ENCODE measurements around the gene KIAA1671.

KIAA1671 gene

DNA sequence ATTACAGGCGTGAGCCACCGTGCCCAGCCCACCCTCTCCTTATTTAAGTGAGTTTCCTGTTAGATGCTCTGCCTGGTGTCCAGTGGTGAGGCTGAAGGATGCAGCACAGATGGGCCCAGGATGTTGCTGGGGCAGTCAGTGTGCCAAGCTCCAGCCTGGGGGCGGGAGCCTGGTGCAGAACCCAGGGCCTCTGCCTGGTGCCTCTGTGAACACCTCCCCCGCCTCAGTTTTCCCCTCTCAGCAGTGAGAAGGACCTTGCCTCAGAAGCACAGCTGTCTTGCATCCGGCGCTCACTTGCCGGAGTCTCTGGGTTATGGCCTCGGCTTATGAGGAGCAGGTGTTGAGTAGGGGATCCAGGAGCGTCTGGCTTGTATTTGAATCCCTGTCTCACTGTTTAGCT, 116.2 kb downstream of the KIAA1671 start:
- no peak for DNase-seq (ENCODE audit: low read depth)

DNA sequence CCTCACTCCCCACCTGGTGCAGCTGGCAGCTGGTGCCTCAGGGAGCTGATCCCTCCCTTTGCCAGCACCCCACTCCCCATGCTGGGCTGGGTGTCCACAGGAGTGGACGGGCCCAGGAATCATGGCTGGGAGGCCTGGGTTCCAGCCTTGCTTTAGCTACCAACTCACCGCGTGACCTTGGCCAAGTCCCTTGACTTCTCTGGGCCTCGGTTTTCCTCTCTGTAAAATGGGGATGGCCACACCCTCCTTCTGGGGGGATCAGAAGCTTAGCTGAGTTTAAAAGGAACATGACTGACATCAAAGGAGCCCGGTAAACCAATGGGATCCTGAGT, 116.9 kb downstream of the KIAA1671 start:
- no peak for DNase-seq (ENCODE audit: low read depth)

DNA sequence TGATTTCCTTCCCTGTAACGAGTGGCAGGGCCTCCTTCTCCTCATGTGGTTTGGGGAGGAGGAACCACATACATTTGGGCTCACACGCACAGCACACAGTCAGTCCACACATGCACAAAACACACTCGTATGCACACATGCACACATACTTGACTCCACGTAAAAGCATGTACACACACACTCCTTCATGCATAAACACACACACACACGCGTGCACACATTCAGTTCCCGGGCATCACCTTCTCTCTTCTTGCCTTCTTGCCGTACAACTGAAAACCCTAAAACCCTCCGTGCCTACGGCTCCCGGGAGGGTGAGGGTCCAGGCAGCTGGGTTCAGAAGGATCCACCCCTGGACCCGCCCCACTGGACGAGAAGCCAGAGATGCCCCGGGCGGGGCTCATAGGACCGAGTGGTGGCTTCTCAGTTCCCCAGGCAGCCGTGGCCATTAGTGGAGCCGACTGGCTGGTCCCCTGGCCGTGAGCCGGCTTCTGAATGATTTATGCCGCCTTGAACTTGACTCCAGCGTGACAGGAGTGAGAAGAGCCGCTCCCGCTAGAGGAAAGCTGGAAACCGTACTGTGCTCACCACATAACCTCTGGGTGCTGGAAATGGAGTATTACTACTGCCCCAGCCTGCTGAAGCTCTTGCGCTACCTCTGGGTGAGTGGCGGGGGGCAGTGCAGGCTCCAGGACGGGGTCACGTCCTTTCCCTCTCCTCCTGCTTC, 117.4 kb downstream of the KIAA1671 start:
- DNase-seq (ENCODE audit: low read depth): no peak

DNA sequence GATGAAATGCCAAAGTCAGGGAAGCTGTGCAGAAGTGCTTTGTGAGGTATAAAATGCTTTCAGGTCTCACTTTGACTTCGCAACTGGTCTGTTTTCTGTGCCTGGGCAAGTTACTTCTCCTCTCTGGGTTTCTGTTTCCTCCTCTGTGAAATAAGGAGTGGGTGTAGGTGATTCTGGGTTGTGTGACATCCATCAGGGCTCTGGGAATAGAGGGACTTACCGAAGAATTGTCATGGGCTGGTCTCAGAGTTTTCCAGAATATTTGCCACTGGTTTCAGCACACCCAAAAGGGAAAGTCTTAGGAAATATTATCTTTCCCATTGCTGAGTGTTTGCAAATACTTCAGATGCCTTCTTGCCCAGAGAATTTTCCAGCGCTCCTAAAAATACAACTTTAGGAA, 118.4 kb downstream of the KIAA1671 start:
- no peak for DNase-seq (ENCODE audit: low read depth)

DNA sequence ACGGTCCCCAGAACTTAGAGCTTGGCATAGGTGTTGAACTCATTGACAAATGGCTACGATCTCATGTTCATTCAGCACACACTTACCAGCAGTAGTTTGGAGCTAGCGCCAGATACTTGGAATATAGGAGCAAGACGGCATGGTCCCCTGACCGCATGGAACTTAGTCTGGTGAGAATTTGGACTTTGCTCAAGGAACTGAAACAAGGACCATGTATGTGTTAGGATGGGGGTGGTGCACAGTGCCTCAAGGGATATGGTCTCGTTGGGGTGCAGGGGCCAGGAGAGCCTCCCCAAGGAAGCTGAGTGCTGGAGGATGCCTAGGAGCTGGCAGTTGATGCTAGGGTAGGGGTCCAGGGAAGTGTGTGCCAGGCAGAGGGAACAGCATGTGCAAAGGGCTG, 119.2 kb downstream of the KIAA1671 start:
- DNase-seq (ENCODE audit: low read depth): no peak

DNA sequence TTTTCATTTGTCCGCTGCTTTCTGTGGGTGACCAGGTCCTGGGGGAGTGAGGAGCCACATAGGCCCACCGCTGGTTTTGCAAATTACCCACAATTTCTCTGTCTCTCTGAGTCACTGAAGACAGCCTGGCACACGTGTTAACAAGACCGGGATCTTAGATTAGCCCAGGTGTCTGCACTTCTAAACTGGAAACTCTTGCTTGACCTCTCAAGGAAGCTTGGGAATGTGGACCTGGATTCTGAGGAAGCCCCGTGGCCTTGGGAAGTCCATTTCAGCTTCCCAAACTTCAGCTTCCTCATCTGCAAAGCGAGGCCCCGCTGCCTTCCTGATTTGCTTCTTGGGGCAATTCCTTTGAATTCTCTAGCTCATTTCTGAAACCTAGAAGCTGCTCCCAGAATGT, 119.9 kb downstream of the KIAA1671 start:
- DNase-seq (ENCODE audit: low read depth): no peak

DNA sequence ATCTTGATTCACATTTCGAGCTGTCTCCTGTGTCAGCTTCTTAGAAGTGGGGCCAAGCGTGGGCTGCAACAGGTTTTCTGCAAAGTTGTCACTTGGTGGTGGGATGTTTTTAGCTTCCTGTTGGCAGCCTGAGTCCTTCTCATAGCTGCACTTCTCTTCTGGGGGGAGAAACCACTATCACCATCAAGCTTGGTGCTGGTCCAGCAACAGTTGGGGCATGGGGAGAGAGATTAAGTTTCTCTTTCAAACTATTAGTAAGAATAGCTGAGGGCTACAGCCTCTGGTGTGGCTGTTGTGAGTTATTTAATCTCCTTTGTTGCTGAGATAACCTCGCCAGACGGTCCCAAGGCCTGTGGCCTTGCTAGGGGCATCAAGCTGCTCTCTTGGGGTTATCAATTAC, 123.8 kb downstream of the KIAA1671 start:
- no peak for DNase-seq (ENCODE audit: low read depth)

DNA sequence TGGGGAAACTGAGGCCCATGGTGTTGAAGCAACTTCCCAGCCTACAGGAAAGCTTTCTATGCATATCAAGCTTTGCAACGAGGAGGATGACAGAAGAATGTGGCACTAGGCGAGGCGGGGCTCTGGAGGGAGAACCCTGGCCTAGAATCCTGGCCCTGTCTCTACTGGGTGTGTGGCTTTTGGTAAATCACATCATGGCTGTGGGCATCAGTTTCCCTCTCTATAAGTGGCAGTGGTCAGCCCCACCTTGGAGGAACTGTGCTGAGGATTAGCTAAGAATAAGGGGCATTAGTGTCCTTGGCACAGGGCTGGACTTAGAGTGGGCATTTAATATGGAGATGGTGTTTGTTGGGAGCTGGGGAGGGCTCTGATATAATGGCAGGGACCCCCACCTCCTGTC, 124.5 kb downstream of the KIAA1671 start:
- no peak for DNase-seq (ENCODE audit: low read depth)

DNA sequence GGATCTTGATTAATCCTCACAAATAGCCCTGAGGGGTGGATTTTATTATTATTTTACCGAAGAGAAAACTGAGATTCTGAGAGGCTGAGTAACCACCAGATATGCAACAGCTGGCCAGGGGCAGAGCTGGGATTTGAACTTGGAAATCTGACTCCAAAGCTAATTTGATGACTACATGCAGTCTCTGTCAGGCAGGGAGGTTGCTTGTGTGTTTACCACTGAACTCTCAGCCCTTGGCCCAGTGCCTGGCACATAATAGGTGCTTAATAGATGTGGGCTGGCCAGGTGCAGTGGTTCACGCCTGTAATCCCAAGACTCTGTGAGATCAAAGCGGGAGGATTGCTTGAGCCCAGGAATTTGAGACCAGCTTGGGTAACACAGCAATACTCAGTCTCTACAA, 125.4 kb downstream of the KIAA1671 start:
- no peak for DNase-seq (ENCODE audit: low read depth)

DNA sequence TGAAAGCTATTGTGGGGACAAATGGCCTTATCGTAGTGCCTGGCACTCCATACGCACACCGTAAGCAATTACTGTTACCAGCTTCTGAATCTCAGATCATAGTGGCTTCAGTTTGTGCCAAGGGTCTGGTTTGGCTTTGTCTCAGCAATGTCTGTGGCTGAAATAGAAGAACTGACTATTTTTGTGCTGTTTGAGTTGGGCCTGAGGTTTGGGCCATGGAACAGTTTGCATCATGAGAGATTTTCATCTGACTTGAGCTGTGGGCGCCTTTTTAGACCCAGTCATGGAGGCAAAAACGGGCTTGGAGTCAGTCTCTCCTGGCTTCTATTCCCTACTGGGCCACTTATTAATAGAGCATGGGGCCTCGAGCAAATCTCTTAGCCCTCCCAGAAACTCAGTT, 126.1 kb downstream of the KIAA1671 start:
- DNase-seq (ENCODE audit: low read depth): no peak

DNA sequence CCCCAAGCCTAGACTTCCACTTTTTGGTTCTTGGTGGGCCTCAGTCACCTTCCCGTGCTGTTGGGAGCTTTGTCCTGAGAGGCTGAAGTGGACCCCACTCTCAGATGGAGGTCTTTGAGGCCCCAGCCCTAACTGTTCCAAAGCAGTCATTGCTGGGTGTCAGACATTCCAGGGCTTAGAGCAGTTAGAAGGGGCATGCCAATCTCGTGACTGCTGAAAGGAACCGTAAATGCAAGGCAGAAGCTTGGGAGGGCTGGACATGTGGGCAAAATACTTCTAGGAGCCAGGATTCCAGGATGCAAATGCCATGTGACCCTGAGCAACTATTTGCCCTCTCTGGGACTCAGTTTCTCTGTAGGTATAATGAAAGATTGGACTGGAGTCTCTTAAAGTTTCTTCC, 128.3 kb downstream of the KIAA1671 start:
- no peak for DNase-seq (ENCODE audit: low read depth)

DNA sequence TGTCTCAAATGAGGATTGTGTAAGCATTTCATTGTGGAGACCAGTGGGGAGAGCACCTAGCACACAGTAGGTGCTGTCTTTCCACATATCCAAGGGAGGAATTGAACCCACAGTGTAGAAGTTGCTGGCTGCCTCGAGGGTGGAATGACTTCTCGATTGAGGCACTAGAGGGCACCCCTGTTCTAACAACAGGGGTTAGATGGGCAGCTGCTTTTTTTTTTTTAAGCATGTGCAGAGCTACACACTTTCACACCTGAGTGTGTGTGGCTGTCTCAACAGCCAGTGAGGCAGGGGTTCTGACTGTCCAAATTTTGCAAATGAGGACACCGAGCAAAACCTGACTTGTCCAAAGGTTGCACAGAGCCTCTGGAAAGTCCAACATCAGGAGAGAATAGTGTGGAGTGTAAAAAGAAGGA, 128.9 kb downstream of the KIAA1671 start:
- no peak for DNase-seq (ENCODE audit: low read depth)

DNA sequence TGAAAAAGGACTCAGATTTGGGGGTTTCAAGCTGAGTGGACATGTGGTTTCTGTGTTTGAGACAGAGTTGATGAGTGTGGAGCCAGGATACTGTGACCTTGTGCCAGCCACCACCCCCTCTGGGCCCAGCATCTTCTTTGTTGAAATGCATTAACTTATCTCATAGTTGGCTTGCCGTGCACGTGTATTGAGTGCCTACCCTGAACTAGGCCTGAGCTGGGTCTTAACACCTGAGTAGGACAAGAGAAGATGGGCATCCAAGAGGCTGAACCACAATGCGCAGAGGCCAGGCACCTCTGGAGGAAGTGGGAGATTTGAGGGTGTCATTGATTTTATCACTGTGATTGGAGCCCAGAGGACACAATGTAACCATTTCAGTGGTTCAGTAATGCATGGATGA, 129.6 kb downstream of the KIAA1671 start:
- DNase-seq (ENCODE audit: low read depth): no peak

DNA sequence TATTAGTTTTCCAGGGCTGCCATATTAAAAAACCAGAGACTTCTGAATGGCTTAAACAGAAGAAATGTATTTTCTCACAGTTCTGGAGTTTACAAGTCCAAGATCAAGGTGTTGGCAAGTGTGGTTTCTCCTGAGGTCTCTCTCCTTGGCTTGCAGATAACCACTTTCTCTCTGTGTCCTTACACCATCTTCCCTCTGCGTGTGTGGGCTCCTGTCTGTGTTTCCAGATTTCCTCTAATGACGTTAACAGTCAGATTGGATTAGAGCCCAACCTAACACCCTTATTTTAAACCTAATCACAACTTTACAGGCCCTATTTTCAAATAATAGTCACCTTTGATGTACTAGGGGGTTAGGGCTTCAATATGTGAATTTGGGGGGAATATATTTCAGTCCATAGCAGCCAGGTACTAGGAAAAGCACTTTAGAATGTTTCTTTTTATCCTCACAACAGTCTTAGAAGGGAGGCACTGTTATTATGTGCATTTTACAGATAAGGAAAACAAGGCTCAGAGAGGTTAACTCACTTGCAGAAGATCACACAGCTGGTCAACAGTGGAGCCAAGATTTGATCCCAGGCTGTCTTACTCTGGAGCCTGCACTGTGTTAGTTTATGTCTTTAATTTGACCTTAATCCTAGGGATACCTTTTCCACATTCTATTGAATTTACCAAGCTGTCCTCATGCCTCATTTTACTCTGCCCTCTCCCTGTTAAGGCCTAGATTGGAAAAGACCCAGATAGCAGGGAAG, 130.7 kb downstream of the KIAA1671 start:
- no peak for DNase-seq (ENCODE audit: low read depth)

DNA sequence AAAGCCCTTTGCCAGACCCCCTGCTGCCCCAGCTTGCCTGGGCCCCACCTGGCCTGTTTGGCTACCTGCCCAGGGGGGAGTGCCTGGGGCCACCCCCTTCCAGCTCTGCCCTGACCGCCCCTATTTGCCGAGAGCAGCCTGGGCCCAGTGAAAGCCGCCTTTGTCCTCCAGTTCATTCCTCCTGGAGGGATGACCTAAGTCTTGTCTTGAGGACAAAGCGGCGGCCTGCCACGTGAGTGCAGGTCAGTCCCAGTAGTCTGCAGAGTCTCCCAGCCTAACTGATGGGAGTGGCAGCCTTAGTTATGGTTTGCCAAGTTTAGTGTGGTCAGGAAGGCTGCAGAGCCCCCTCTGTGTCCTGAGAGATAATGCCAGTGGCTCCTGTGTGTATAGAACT, 131.3 kb downstream of the KIAA1671 start:
- no peak for DNase-seq (ENCODE audit: low read depth)

DNA sequence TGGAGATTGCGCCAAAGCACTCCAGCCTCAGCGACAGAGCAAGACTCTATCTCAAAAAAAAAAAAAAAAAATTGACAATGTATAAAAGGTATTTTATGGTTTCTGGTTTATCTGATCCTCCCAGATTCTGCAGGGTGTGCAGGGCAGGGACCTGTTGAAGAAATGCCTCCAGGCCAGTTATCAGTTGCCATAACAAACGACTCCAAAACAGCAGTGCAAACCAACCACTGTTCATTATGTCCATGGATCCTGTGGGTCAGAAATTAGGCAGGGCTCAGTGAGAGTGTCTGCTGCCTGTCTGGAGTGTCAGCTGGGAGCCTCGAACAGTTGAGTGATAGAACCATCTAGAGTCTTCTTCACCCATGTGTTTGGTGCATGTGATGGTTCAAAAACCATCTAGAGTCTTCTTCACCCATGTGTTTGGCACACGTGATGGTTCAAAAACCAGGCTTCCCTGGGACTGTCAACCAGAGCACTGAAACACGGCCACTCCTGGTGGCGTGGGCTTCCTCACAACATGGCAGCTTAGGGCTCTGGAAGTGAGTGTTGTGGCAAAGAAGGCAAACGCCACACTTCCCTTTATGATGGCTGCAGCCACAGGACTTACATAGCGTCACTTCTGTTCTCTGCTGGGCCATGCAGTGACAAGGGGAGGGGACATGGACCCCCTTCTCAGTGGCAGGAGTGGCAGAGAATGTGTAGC, 132.0 kb downstream of the KIAA1671 start:
- no peak for DNase-seq (ENCODE audit: low read depth)

DNA sequence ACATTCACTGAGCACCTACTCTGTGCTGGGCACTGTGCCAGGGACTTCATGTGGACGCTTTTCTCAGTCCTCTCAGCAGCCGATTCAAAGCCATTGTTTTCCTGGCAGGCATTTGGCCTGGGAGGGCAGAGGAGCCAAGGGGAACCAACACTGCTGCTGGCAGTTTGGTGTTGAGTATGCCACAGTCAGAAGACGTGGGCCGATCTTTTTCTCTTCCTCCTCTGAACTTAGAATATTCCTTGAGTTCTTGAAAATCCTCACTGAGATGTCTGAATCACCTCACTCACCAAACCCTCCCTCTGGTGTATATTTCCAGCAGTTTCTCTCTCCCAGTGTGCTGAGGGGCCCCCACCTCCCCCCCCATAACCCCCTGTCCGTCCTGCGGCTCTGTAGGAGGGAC, 132.6 kb downstream of the KIAA1671 start:
- DNase-seq (ENCODE audit: low read depth): no peak

DNA sequence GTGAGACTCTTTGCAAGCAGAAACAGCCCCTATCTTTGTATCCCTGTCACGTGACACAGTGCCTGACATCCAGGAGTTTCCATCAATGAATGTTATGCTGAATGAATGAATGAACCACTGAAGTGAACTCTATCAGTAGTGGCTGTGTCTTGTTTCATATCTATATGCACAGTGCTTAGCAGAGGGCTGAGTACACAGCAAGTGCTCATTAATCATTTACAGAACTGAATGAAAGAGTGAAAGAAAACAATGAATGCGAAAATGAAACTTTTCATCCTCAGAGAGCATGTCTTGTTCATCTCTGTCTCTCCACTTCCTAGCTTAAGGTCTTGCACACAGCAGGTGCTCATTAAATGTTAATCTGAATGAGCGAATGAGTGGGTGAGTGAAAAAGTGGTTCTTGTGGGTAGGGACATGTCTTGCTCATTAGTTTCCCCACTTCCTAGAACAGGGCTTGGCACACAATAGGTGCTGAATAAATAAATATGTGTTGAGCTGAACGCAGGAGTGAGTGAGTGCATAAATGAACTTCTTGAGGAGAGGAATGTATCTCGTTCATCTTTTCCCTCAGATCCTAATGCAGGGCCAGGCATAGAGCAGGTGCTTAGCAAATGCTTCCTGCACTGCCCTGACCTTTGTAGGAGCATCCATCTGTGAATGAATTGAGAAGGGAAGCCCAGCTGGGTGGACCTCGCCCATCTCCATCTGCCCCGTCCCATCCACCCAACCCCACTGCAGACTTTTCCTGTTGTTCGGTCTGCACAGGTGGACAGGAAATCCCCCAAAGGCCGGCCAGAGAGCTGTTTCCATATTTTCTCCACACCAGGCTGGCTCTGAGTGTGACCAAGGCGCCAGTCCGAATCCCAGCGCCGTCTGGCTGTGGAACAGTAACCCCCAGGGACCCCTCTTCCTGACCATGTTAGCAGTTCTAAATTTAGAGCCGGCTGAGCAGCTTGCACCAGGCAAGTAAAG, 133.7 kb downstream of the KIAA1671 start:
- DNase-seq (ENCODE audit: low read depth): no peak

DNA sequence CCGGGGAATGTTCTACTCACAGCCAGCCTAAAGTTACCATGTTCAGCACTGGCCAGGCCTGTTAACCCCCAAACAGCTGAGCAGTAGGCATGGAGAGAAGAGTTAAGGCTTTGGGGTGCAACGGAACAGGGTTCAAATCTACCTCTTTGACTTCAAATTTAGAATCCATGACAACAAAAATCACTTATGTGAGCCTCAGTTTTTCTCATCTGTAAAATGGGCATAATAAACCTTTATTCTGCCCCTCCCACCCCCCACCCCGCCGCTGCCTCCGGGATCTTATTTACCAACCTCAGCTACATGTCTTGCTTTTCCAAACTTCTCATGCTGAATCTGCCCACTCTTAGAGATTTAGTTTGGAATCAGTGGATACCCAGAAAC, 134.4 kb downstream of the KIAA1671 start:
- no peak for DNase-seq (ENCODE audit: low read depth)

DNA sequence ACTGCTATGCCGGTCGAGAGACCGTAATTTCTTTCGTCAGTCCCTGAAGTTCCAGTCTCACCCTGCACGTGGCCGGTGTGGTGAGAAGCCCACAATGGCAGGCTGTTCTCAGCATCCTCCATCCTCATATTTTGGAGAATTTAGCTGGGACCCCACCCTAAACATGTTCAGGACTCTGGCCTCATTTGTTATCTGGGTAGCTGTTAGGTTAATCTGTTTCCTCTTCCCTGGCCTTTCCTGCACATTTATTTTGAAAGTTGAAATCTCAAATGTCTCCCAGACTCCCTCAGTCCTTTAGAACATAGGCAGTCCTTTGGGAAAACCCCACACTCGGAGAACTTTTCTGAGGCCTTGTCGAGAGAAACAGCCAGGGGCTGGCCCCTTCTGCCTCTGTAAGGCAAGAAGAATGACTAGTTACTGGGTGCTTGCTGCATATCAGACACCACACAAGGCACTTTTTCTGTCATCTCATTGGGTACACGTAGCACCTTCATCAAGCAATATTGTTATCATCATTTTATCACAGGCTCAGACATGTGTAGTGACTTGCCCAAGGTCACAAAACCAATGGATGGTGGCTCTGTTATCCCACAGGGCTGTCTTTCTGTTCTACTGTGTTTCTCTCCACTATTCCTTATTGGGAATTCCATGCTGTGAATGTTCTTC, 137.8 kb downstream of the KIAA1671 start:
- DNase-seq (ENCODE audit: low read depth): no peak

DNA sequence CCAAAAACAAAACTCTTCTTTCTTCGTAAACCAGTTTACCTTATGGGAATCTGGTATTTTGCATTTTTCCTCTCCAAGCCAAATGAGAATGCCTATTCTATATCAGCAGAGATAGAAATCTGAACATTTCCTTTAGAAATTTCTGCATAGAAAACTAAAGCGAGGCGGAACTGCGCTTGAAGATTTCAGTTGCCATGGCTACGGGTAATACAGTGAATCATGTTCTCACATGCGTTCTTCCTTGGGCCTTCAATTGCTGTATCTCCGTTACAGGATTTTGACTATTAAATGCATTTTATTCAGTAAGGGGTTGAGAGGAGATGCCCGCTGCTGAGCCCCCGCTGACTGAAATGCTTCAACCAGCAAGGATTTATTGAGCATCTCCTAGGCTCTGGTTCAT, 138.9 kb downstream of the KIAA1671 start:
- DNase-seq (ENCODE audit: low read depth): no peak

DNA sequence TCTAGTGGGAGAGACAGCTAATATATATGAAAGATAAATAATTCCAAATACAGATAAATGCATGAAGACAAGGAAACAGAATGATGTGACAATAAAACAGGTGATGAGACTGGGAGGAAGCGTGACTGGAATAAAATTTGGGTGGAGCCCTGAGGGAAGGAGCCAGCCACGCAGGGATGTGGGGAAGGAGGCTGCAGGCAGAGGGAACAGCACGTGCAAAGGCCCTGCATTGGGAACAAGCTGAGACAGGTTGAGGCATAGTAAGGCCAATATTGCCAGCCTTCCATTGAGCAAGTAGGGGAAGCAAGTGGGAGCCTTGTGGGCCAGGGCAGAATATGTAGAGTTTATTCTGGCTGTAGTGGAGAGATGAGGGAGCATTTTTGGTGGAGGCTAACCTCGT, 139.6 kb downstream of the KIAA1671 start:
- no peak for DNase-seq (ENCODE audit: low read depth)
